Lower lobe of right lung (tissue), 2 donors: Measurements from ENCODE around the gene APEX2. TPM values are rescaled to one million over a fixed set of nuclear protein-coding genes. Genes with fewer than 3 reads are reported as not detected.
"Not testable (repeated sequence)": the region's sequence is repeated elsewhere in the genome, so short reads cannot be mapped to it uniquely, and the experiment has no call there.

Experiments
- ATAC-seq, 2 donors: fragments of 200-7000 bp; cut with Tn5 transposase; one replicate each; pipeline ENCODE4 v1.9.1; 2020 to 2022; ENCODE audit warnings: mild to moderate bottlenecking in 2 of 2, moderate library complexity in 2 of 2
- DNase-seq: peaks from one replicate; pipeline ENCODE4 v3.0.0-alpha.2; 2020
- H3K27ac ChIP-seq: fragments of 200-600 bp; one replicate; pipeline ENCODE4 v1.8.0; 2022
- H3K27me3 ChIP-seq: fragments of 200-600 bp; one replicate; pipeline ENCODE4 v1.8.0; 2022; ENCODE audit warnings: low read depth
- H3K36me3 ChIP-seq: fragments of 200-600 bp; one replicate; pipeline ENCODE4 v1.8.0; 2022; ENCODE audit warnings: mild to moderate bottlenecking
- H3K4me1 ChIP-seq: fragments of 200-600 bp; one replicate; pipeline ENCODE4 v1.8.0; 2022
- H3K4me3 ChIP-seq: fragments of 200-600 bp; one replicate; pipeline ENCODE4 v1.8.0; 2022; ENCODE audit warnings: mild to moderate bottlenecking
- H3K9me3 ChIP-seq: fragments of 200-600 bp; one replicate; pipeline ENCODE4 v1.8.0; 2022
- intact Hi-C: fragments of 100-400 bp; cut with DNase I; formaldehyde crosslinking; loops from one replicate; pipeline ENCODE4 v1.11.0; 2022
- total RNA-seq: library from RNA; stranded (reverse); fragmentation: NEBNext Ultra II Directional; extraction: Animal tissue kit (Norgen Biotek cat#: 25700); gene quantifications from one replicate; pipeline ENCODE4 v1.2.1, GENCODE V29; 2021
- TF ChIP-seq, protein P1 (sequence below): fragments of 200-600 bp; IDR thresholded peaks from one replicate; pipeline ENCODE4 v1.8.0; 2022; ENCODE audit warnings: antibody characterized with exemption, mild to moderate bottlenecking
- donor health status: DM: no; HTN: yes; CAD: no; lungs with severe emphysema.

The APEX2 gene
- total RNA-seq, 1 donor from 2014 or later: 11.7 TPM

DNA sequence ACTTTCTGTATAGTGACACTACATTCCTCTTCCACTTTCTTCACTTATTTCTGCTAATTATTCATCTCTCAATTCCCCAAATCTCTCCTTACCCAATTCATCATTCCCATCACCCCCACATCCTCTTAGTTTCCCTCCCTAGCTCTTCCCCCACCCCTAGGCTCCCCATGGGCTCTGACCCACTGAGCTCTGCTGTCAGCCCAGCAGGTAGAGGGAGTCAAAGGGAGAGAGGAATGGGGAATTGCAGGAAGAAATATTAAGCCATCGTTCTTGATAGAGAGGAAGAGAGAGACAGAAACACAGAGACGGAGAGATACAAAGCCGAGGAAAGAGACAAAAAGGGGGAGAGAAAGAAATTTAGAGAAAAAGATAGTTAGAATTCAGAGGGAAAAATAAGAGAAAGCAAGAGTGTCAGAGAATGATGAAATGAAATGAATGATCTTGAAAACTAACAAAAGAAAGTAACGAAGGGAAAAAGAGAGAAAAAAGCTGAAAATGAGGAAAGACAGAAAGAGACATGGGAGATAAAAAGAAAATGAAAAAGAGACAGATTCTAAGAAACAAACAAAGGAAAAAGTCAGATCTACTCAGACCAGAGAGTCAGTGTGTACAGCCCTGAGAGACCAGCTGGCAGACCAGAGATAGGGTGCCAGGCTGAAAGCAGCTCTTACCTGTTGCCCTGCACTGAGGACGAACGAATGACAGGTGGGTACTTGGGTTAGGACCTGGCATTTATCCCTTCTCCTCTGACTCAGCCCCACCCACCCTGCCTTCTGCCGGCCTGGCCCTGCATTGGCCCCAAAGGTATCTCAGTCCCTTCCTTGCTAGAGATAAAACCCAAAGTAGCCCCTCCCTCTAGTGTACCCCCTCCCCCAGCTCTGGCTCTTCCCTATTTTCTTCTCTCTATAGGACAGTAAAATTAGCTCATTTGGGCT, 30.4 kb downstream of the APEX2 start, which contains the start of gene ALAS2:
Gene ALAS2, minus strand, starts transcription at position 707 of the 935 bp plus-strand sequence. CDS start 4,977 bp downstream, outside the sequence.
- no peak within 1 kb of the TSS for H3K27ac ChIP-seq
- TF ChIP-seq, protein P1, sequence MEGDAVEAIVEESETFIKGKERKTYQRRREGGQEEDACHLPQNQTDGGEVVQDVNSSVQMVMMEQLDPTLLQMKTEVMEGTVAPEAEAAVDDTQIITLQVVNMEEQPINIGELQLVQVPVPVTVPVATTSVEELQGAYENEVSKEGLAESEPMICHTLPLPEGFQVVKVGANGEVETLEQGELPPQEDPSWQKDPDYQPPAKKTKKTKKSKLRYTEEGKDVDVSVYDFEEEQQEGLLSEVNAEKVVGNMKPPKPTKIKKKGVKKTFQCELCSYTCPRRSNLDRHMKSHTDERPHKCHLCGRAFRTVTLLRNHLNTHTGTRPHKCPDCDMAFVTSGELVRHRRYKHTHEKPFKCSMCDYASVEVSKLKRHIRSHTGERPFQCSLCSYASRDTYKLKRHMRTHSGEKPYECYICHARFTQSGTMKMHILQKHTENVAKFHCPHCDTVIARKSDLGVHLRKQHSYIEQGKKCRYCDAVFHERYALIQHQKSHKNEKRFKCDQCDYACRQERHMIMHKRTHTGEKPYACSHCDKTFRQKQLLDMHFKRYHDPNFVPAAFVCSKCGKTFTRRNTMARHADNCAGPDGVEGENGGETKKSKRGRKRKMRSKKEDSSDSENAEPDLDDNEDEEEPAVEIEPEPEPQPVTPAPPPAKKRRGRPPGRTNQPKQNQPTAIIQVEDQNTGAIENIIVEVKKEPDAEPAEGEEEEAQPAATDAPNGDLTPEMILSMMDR: no peak
- ATAC-seq: no peak
- intact Hi-C loops: no loop called here
- H3K27me3 ChIP-seq: no peaks in the 10 kb centered on the region
- no peaks in the 10 kb centered on the region for H3K9me3 ChIP-seq
- no peaks in the 10 kb centered on the region for H3K4me1 ChIP-seq
- H3K36me3 ChIP-seq: no peaks in the 10 kb centered on the region
- no peak within 1 kb of the TSS for H3K4me3 ChIP-seq
- no peak for DNase-seq

DNA sequence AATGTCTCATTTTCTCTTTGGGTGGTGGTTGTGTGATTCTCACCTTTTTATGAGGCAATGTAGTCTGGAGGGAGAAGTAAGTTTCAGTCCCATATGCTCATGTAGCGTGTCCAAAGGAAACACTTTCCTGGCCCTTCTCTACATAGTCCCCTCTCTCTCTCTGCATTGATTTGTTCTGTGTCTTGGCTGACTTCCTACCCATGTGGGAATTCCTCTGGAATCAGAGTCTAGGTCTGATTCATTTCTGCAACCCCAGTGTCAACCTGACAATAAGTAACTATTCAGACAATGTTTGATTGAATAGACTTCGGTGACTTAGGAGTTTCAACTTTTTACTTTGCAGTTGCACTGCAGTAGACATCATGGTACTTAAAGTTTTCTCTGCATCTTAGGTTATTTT, 33.3 kb downstream of the APEX2 start:
- DNase-seq (no peak), ATAC-seq (no peak)
- Histone ChIP-seq H3K27me3 (no peaks in the 10 kb centered on the region), H3K27ac (no peak overlapping the region), H3K4me3 (no peak overlapping the region), H3K9me3 (no peaks in the 10 kb centered on the region), H3K4me1 (no peaks in the 10 kb centered on the region), H3K36me3 (no peaks in the 10 kb centered on the region)
- intact Hi-C loops: no loop called here
- TF ChIP-seq, protein P1: no peak

DNA sequence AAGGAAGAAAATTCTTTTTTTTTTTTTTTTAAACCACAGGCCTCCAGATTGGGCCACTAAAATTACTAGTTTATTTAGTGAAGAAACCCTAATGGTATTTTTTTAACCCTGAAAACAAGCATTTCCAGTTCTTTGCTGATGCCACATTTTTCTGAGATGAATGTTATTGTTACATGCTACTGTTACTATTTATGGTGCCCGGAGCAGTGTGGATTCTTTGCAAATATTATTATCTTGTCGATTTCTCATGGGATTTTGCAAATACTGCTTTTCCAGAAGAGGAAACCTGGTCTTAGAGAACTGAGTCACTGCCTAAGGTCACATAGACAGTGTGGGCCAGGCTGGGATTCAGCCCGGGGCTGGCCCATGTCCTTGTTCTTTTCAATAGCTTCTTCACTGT, 39.3 kb downstream of the APEX2 start:
- ATAC-seq (no peak), DNase-seq (no peak)
- Histone ChIP-seq H3K4me1 (no peaks in the 10 kb centered on the region), H3K27me3 (no peaks in the 10 kb centered on the region), H3K36me3 (no peaks in the 10 kb centered on the region), H3K4me3 (no peak overlapping the region), H3K27ac (no peak overlapping the region), H3K9me3 (no peaks in the 10 kb centered on the region)
- intact Hi-C loops: no loop called here
- TF ChIP-seq, protein P1: no peak

DNA sequence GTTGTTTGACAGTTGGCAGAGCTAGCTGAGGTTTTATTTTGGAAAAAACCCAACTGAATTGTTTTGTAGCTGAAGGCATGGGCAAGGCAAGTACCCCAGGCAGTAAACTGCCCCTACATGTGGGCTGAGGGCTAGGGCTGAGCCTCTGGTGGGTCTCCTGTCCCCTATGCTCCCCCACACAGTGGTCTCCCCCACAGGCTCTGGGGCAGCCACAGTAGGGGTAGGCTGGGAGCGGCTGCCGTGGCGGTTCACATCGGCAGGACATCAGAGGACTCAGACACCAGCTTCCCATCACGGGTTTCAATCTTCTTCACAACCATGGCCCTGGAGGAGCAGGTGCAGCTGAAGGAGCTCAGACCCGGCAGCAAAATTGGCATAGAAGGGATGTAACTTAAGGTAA, 41.4 kb downstream of the APEX2 start:
- no peak overlapping the region for H3K4me3 ChIP-seq
- no peaks in the 10 kb centered on the region for H3K4me1 ChIP-seq
- TF ChIP-seq, protein P1: no peak
- no peaks in the 10 kb centered on the region for H3K36me3 ChIP-seq
- no peaks in the 10 kb centered on the region for H3K9me3 ChIP-seq
- DNase-seq (no peak), ATAC-seq (no peak)
- intact Hi-C loops: no loop called here
- no peaks in the 10 kb centered on the region for H3K27me3 ChIP-seq
- no peak overlapping the region for H3K27ac ChIP-seq

DNA sequence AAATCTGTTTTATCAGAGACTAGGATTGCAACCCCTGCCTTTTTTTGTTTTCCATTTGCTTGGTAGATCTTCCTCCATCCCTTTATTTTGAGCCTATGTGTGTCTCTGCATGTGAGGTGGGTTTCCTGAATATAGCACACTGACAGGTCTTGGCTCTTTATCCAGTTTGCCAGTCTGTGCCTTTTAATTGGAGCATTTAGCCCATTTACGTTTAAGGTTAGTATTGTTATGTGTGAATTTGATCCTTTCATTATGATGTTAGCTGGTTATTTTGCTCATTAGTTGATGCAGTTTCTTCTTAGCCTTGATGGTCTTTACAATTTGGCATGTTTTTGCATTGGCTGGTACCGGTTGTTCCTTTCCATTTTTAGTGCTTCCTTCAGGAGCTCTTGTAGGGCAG, 50.4 kb downstream of the APEX2 start:
- ATAC-seq, H3K4me3 ChIP-seq, intact Hi-C loops, H3K27me3 ChIP-seq, H3K9me3 ChIP-seq, DNase-seq, H3K4me1 ChIP-seq, H3K36me3 ChIP-seq, H3K27ac ChIP-seq: not testable (repeated sequence)
